Natural killer cell treated with Interleukin-12 subunit alpha and Interleukin-12 subunit beta and Interleukin-15 and Interleukin-18, amount 100 ng/mL, for 72 hours (primary cell): ENCODE data around the gene ARHGEF1. TPM values are rescaled to one million over a fixed set of nuclear protein-coding genes. Genes with fewer than 3 reads are reported as not detected.

ENCODE experiments used
- ATAC-seq, 2 donors: fragments of 150-1000 bp; cut with Tn5 transposase in 1 of 2; sonication (Bioruptor Pico), chemical (Tn5 transposase) in 1 of 2; 2 replicates each; pipeline ENCODE4 v1.10.0; 2021
- DNase-seq: peaks from one replicate; pipeline ENCODE4 v3.0.0; 2022; ENCODE audit warnings: low spot score
- H3K27ac Mint-ChIP-seq, 2 donors: 1 replicate in 1 of 2; 2 replicates in 1 of 2; pipeline ENCODE4 v1.8.0; 2022; ENCODE audit warnings: mixed read lengths in 2 of 2, mild to moderate bottlenecking in 1 of 2, moderate library complexity in 1 of 2
- H3K27me3 Mint-ChIP-seq, 2 donors: 1 replicate in 1 of 2; 2 replicates in 1 of 2; pipeline ENCODE4 v1.8.0; 2022; ENCODE audit warnings: mixed read lengths in 2 of 2
- H3K36me3 Mint-ChIP-seq: one replicate; pipeline ENCODE4 v1.8.0; 2022; ENCODE audit warnings: mixed read lengths
- H3K4me1 Mint-ChIP-seq, 2 donors: 1 replicate in 1 of 2; 2 replicates in 1 of 2; pipeline ENCODE4 v1.8.0; 2022; ENCODE audit warnings: low read depth in 2 of 2, mixed read lengths in 2 of 2, mild to moderate bottlenecking in 1 of 2
- H3K4me3 Mint-ChIP-seq: one replicate; pipeline ENCODE4 v1.8.0; 2022; ENCODE audit warnings: mixed read lengths
- H3K9me3 Mint-ChIP-seq: 2 replicates; pipeline ENCODE4 v1.8.0; 2022; ENCODE audit warnings: mixed read lengths
- total RNA-seq, 2 donors: library from RNA; stranded (reverse); gene quantifications; one replicate each; pipeline ENCODE4 v1.2.3, GENCODE V29; 2022

ARHGEF1 gene
- total RNA-seq, 2 donors from 2014 or later, result 321 to 444 TPM

DNA sequence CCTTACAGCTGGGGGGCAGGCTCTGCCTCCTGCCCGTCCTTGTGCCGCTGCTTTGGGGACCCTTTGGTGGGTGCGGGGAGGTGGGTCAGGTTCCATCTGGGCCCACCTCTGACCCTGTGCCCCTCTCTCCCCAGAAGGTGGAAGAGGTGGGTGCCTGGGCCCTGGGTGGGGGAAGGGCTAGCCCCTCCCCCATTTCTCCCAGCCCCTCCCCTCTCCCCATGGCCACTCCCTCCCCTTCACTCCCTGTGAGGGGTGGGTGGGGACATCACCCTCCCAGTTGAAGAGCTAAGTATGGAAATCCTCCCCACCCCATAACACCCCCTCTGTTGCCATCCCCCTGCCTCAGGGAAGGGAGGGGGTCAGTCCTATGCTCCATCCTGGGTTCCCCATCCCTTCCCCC, 14.2 kb downstream of the ARHGEF1 start:
- no peak for ATAC-seq
- H3K27me3 Mint-ChIP-seq, result no peaks in the 10 kb centered on the region
- no peak for DNase-seq
- peaks cover 22% of the 10 kb centered on the region for H3K36me3 Mint-ChIP-seq
- no peak overlapping the region for H3K4me3 Mint-ChIP-seq
- peaks cover 32 to 43% of the 10 kb centered on the region in 2 donors for H3K4me1 Mint-ChIP-seq
- peak overlapping the region; percentile 14 to 79 for H3K27ac Mint-ChIP-seq
- no peaks in the 10 kb centered on the region for H3K9me3 Mint-ChIP-seq

GRCh38 chr19:41897820-41898219, 14.8 kb downstream of the ARHGEF1 start:
- no peak for DNase-seq
- no peaks in the 10 kb centered on the region for H3K9me3 Mint-ChIP-seq
- H3K27me3 Mint-ChIP-seq, result no peaks in the 10 kb centered on the region
- H3K4me3 Mint-ChIP-seq, result no peak overlapping the region
- H3K4me1 Mint-ChIP-seq, result peaks cover 32 to 42% of the 10 kb centered on the region in 2 donors
- H3K27ac Mint-ChIP-seq, result peak overlapping the region; percentile 14 to 79
- no peak for ATAC-seq
- H3K36me3 Mint-ChIP-seq, result peaks cover 22% of the 10 kb centered on the region

- H3K4me1 Mint-ChIP-seq, result peaks cover 29 to 38% of the 10 kb centered on the region in 2 donors
- ATAC-seq, result no peak
- H3K4me3 Mint-ChIP-seq, result no peak overlapping the region
- peak overlapping the region; percentile 14 to 79 for H3K27ac Mint-ChIP-seq
- no peaks in the 10 kb centered on the region for H3K9me3 Mint-ChIP-seq
- no peaks in the 10 kb centered on the region for H3K27me3 Mint-ChIP-seq
- peaks cover 22% of the 10 kb centered on the region for H3K36me3 Mint-ChIP-seq
- DNase-seq, result no peak
Observed at GRCh38 chr19:41898235-41898634, 15.3 kb downstream of the ARHGEF1 start.

DNA sequence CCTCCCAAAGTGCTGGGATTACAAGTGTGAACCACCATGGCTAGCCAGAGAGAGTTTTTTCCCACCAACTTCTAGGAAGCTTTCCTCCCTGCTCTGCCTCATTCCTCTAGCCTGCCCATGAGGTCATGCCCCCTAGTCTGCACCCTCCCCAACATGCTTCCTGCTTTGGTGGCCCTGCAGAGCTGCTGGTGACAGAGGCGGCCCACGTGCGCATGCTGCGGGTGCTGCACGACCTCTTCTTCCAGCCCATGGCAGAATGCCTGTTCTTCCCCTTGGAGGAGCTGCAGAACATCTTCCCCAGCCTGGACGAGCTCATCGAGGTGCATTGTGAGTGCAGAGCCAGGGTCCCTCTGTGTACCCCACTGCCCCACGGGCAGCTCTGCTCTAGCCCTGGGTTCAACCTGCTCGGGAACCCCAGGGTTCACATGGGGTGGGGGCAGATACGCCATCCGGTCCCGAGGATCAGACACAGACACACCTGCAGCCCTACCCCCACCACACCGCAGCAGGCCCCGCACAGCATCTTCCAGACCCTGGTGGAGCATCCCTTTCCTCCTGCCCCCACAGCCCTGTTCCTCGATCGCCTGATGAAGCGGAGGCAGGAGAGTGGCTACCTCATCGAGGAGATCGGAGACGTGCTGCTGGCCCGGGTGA, 18.9 kb downstream of the ARHGEF1 start:
- Mint-ChIP-seq H3K4me1 (peaks cover 22 to 28% of the 10 kb centered on the region in 2 donors), H3K27ac (no peak overlapping the region), H3K4me3 (no peak overlapping the region), H3K9me3 (no peaks in the 10 kb centered on the region), H3K36me3 (peaks cover 15% of the 10 kb centered on the region), H3K27me3 (no peaks in the 10 kb centered on the region)
- no peak for ATAC-seq
- no peak for DNase-seq

- Mint-ChIP-seq H3K27me3 (no peaks in the 10 kb centered on the region), H3K9me3 (no peaks in the 10 kb centered on the region), H3K27ac (no peak overlapping the region), H3K36me3 (peaks cover 17% of the 10 kb centered on the region), H3K4me3 (no peak overlapping the region), H3K4me1 (peaks cover 21 to 30% of the 10 kb centered on the region in 2 donors)
- no peak for ATAC-seq
- DNase-seq, result no peak
Observed at GRCh38 chr19:41902594-41902993, 19.6 kb downstream of the ARHGEF1 start.

DNA sequence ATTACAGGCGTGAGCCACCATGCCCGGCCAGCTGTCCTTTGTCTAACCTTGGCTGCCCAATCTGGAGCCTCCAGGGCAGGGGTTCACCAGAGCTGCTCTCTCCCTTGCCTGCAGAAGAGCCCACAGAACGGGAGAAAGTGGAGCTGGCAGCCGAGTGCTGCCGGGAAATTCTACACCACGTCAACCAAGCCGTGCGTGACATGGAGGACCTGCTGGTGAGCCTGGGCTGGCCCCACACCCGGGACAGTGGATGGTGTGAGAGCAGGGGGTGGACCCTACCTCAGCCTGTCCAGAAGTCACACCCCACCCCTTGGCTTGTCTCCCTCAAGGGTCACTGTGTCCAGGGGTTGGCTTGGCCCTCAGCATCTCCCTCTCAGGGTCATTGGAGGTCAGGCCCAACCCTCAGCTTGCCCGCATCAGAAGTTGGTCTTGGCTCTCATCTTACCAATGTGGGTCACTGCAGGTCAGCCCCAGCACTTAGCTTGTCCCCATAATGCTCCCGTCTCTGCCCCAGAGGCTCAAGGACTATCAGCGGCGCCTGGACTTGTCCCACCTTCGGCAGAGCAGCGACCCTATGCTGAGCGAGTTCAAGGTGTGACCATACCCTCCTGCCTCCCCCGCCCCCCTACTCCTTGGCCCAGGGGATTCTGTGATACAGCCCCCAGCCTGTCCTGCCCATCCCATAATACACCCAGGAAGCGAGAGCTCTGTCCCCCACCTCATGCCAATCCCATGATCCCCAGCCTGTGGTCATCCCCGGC, 20.4 kb downstream of the ARHGEF1 start:
- H3K36me3 Mint-ChIP-seq, result peaks cover 17% of the 10 kb centered on the region
- no peak overlapping the region for H3K27ac Mint-ChIP-seq
- H3K4me3 Mint-ChIP-seq, result no peak overlapping the region

GRCh38 chr19:41904118-41904870, 21.3 kb downstream of the ARHGEF1 start:
- Mint-ChIP-seq H3K9me3 (no peaks in the 10 kb centered on the region), H3K4me3 (no peak overlapping the region), H3K4me1 (peaks cover 6 to 27% of the 10 kb centered on the region in 2 donors), H3K27me3 (no peaks in the 10 kb centered on the region), H3K27ac (no peak overlapping the region), H3K36me3 (peaks cover 8% of the 10 kb centered on the region)
- ATAC-seq, result no peak
- DNase-seq, result no peak

More for the DNA sequence above, 20.4 kb downstream of the ARHGEF1 start:
- DNase-seq, result no peak
- H3K27me3 Mint-ChIP-seq, result no peaks in the 10 kb centered on the region
- no peaks in the 10 kb centered on the region for H3K9me3 Mint-ChIP-seq
- peaks cover 13 to 27% of the 10 kb centered on the region in 2 donors for H3K4me1 Mint-ChIP-seq
- ATAC-seq, result no peak

DNA sequence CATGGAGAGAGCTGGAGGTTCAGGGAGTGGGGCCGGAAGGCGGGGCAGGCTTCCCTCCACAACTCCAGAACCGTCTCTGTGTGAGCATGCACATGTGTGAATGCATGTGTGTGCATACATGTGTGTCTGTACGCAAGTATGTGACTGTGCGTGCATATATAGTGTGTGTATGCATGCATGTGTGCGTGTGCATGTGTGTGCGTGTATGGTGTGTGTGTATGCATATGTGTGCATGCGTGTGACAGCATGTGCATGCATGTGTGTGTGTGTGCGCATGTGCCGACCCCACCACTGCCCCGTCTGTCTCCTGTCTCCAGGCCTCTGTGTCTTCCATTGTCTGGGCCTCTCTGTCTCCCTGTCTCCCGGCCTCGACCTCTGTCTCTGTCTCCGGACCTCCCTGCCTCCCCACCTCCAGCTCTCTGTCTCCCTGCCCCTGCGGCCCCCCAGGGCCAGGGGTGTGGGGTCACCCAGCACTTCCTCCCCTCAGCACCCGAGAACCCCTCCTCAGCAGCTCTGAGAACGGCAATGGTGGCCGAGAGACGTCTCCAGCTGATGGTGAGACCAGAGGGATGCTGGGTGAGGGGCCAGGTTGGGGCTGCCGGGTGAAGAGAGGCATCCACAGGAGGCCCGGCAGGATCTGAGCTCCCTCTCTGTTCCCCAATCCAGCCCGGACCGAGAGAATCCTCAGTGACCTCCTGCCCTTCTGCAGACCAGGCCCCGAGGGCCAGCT, 22.5 kb downstream of the ARHGEF1 start:
- Mint-ChIP-seq H3K9me3 (no peaks in the 10 kb centered on the region), H3K4me3 (no peak overlapping the region), H3K27me3 (no peaks in the 10 kb centered on the region), H3K4me1 (peaks cover 7 to 30% of the 10 kb centered on the region in 2 donors), H3K36me3 (peaks cover 6% of the 10 kb centered on the region), H3K27ac (peak overlapping the region in 1 of 2 donors; percentile 1)
- DNase-seq (no peak), ATAC-seq (no peak)

DNA sequence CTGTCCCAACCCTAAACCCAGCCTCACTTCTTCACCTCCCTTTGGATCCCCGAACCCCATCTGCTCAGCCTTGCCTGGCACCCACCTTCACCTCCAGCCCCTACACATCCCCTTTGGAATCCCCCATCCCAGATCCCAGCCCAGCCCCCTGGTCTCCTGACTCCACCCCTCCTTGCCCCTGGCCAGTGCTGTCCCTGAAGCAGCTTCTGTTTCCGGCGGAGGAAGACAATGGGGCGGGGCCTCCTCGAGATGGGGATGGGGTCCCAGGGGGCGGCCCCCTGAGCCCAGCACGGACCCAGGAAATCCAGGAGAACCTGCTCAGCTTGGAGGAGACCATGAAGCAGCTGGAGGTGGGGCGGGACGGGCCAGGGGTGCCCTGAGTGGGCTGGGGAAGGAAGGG, 23.3 kb downstream of the ARHGEF1 start:
- no peak overlapping the region for H3K4me3 Mint-ChIP-seq
- H3K27me3 Mint-ChIP-seq, result no peaks in the 10 kb centered on the region
- peaks cover 16 to 38% of the 10 kb centered on the region in 2 donors for H3K4me1 Mint-ChIP-seq

DNA sequence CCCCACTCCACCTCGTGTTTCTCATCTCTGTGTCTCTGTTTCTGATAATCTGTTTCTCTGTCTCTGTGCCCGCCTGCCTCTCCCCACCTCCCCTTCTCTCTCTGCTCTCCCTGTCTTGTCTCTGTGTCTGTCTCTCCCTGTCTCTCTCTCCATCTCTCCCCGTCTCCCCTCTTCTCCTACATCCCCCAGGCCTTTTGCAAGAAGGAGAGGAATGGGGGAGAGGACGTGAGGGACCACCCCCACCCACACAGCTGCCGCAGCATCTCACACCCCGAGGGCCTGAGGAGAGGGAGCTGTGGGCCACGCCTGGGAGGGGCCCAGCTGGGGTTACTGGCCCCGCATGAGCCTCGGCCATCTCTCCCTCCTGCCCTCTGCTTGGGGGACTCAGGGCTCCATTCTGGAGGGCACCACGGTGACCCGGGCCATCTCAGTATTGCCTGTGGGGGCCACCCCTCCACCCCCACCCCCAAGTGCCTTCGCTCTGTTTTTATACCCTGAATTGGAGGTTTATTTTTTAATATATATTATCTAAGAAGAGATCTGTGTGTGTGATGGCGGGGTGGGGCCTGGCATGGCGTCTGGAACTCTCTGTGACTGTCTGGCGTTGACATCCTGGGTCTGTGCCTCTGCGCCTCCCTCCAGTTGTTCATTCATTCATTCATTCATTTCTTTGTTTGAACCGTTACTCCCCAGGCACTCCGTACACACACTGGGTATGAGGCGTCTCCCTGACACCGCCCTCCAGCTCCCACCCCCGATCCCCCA, 24.1 kb downstream of the ARHGEF1 start:
- DNase-seq, result no peak
- no peak overlapping the region for H3K4me3 Mint-ChIP-seq
- H3K4me1 Mint-ChIP-seq, result peaks cover 23 to 43% of the 10 kb centered on the region in 2 donors
- no peaks in the 10 kb centered on the region for H3K9me3 Mint-ChIP-seq
- H3K36me3 Mint-ChIP-seq, result peaks cover 6% of the 10 kb centered on the region
- peak overlapping the region in 1 of 2 donors; percentile 59 for H3K27ac Mint-ChIP-seq
- H3K27me3 Mint-ChIP-seq, result peaks cover 4 to 7% of the 10 kb centered on the region in 2 donors
- ATAC-seq, result no peak

More for the DNA sequence above, 23.3 kb downstream of the ARHGEF1 start:
- Mint-ChIP-seq H3K9me3 (no peaks in the 10 kb centered on the region), H3K36me3 (peaks cover 6% of the 10 kb centered on the region), H3K27ac (peak overlapping the region in 1 of 2 donors; percentile 1)
- DNase-seq, result no peak
- no peak for ATAC-seq

DNA sequence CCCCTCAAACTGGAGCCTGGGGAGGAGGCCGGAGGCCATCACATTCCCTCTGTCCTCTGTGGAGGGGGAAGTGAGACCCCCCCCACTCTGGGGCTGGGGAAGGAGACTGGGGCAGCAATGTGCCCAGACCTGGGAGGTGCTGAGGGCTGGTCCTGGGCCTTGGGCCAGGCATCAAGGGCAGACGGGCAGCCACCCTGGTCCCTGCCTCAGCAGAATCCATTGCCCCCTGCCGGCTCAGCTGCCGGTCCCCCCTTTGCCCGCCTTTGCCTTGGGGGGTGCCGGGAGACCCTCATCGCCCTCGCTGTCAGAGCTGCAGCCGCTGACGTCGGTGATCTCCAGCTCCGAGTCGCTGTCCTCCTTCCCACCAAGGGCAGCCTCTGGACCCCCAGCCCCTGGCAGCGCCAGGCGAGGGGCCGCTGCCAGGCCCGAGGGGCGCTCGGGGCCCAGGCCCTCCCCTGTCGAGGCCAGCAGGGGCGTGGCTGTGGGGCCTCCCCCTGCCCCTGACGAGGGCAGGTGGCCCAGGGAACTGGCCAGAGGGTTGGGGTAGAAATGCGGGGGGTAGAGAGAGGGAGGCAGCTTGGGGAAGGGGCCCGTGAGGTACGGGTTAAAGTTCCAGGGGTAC, 25.1 kb downstream of the ARHGEF1 start:
- Mint-ChIP-seq H3K9me3 (no peaks in the 10 kb centered on the region), H3K36me3 (peaks cover 6% of the 10 kb centered on the region), H3K4me1 (peaks cover 23 to 47% of the 10 kb centered on the region in 2 donors), H3K27ac (no peak overlapping the region), H3K4me3 (no peak overlapping the region), H3K27me3 (peaks cover 7 to 12% of the 10 kb centered on the region in 2 donors)
- ATAC-seq, result no peak
- DNase-seq, result no peak

- no peak for ATAC-seq
- Mint-ChIP-seq H3K36me3 (peaks cover 6% of the 10 kb centered on the region), H3K9me3 (no peaks in the 10 kb centered on the region)
Observed at GRCh38 chr19:41908724-41909464, 25.9 kb downstream of the ARHGEF1 start.

More at GRCh38 chr19:41908724-41909464, 25.9 kb downstream of the ARHGEF1 start:
- H3K27ac Mint-ChIP-seq, result no peak overlapping the region
- H3K4me3 Mint-ChIP-seq, result no peak overlapping the region
- DNase-seq, result no peak
- peaks cover 24 to 43% of the 10 kb centered on the region in 2 donors for H3K4me1 Mint-ChIP-seq
- H3K27me3 Mint-ChIP-seq, result peaks cover 7 to 12% of the 10 kb centered on the region in 2 donors
